ENCODE measurements around the gene DNAH14. TPM values are rescaled to one million over a fixed set of nuclear protein-coding genes. Genes with fewer than 3 reads are reported as not detected.
"Not testable (repeated sequence)": the region's sequence is repeated elsewhere in the genome, so short reads cannot be mapped to it uniquely, and the experiment has no call there.

DNAH14 gene
- total and polyA plus RNA-seq, 2 donors from 2014 or later: 6.6 to 25.1 TPM

DNA sequence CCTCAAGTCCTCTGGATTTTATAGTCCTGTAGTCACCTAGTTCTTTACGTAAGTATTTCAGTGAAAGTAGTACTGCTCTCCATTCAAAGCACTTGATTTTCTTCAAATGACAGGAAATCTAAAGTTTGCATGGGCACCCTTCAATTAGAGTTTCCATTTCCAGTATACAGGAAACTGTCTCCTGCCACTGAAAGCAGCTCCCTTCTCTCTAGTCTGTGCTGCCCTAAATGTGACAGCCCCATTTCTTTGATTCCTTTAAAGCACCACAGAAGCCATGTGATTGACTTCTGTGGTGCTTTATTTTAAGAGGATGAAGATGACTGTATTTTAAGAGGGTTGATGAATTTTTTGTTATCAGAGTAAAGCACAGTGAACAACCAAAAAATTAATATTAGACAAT is 226.1 kb downstream of the DNAH14 start:
- no peaks in the 10 kb centered on the region for H3K4me1 ChIP-seq (ENCODE audit: control insufficient read depth in 2 of 3, insufficient read depth in 2 of 3, low read depth in 1 of 3, low read length in 3 of 3)
- intact Hi-C loops (cut with DNase I): no loop called here
- FAIRE-seq (no peak), DNase-seq (no peak)
- no peaks in the 10 kb centered on the region for H3K27me3 ChIP-seq (ENCODE audit: control insufficient read depth, insufficient read depth, low read length)
- no peak overlapping the region for H3K9ac ChIP-seq (ENCODE audit: low read length in 3 of 3)
- no peak for TF ChIP-seq CTCF (IDR thresholded peaks at IDR 0.05; ENCODE audit: borderline replicate concordance, extremely low read depth, insufficient read depth)
- no peak overlapping the region for H3K4me3 ChIP-seq (ENCODE audit: low read length in 3 of 3)
- no peaks in the 10 kb centered on the region for H3K36me3 ChIP-seq (ENCODE audit: control insufficient read depth in 2 of 3, insufficient read depth in 3 of 3, low read length in 3 of 3)
- H3K27ac ChIP-seq (ENCODE audit: low read depth in 2 of 2, low read length in 2 of 2): no peak overlapping the region
- H3K9me3 ChIP-seq (ENCODE audit: control insufficient read depth in 2 of 3, insufficient read depth in 1 of 3, low read length in 3 of 3): no peaks in the 10 kb centered on the region

GRCh38 chr1:225156254-225156653 is 226.8 kb downstream of the DNAH14 start:
- intact Hi-C loops (cut with DNase I): no loop called here
- Histone ChIP-seq H3K9me3 (ENCODE audit: control insufficient read depth in 2 of 3, insufficient read depth in 1 of 3, low read length in 3 of 3) (no peaks in the 10 kb centered on the region), H3K27ac (ENCODE audit: low read depth in 2 of 2, low read length in 2 of 2) (no peak overlapping the region), H3K9ac (ENCODE audit: low read length in 3 of 3) (no peak overlapping the region), H3K36me3 (ENCODE audit: control insufficient read depth in 2 of 3, insufficient read depth in 3 of 3, low read length in 3 of 3) (no peaks in the 10 kb centered on the region), H3K4me3 (ENCODE audit: low read length in 3 of 3) (no peak overlapping the region), H3K27me3 (ENCODE audit: control insufficient read depth, insufficient read depth, low read length) (no peaks in the 10 kb centered on the region), H3K4me1 (ENCODE audit: control insufficient read depth in 2 of 3, insufficient read depth in 2 of 3, low read depth in 1 of 3, low read length in 3 of 3) (no peaks in the 10 kb centered on the region)
- no peak for TF ChIP-seq CTCF (IDR thresholded peaks at IDR 0.05; ENCODE audit: borderline replicate concordance, extremely low read depth, insufficient read depth)
- FAIRE-seq (no peak), DNase-seq (no peak)

- intact Hi-C loops (cut with DNase I): no loop called here
- no peak for FAIRE-seq
- TF ChIP-seq CTCF (IDR thresholded peaks at IDR 0.05; ENCODE audit: borderline replicate concordance, extremely low read depth, insufficient read depth): no peak
Measured at GRCh38 chr1:225158291-225158690, 228.8 kb downstream of the DNAH14 start.

DNA sequence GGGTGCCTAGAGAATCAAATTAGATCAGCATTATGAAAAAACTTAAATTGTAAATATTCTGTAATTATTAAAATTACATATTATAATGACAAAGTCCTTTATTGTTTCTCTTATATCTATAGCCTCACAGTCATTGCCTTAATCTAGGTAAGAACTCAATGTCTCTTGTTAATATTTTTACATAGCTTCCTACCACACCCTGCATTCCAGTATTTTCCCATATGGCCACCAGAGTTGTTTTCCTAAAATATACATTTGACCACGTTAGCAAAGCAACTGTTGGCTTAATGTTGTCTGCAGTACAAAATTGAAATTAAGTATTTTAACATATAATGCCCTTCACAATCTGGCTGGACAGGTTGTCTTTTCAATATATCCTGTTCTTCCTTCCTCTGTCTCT is 230.3 kb downstream of the DNAH14 start:
- Histone ChIP-seq H3K27ac (ENCODE audit: low read depth in 2 of 2, low read length in 2 of 2) (no peak overlapping the region), H3K4me3 (ENCODE audit: low read length in 3 of 3) (no peak overlapping the region), H3K36me3 (ENCODE audit: control insufficient read depth in 2 of 3, insufficient read depth in 3 of 3, low read length in 3 of 3) (no peaks in the 10 kb centered on the region), H3K27me3 (ENCODE audit: control insufficient read depth, insufficient read depth, low read length) (no peaks in the 10 kb centered on the region), H3K4me1 (ENCODE audit: control insufficient read depth in 2 of 3, insufficient read depth in 2 of 3, low read depth in 1 of 3, low read length in 3 of 3) (no peaks in the 10 kb centered on the region), H3K9me3 (ENCODE audit: control insufficient read depth in 2 of 3, insufficient read depth in 1 of 3, low read length in 3 of 3) (no peaks in the 10 kb centered on the region), H3K9ac (ENCODE audit: low read length in 3 of 3) (no peak overlapping the region)
- FAIRE-seq (no peak), DNase-seq (no peak)
- no peak for TF ChIP-seq CTCF (IDR thresholded peaks at IDR 0.05; ENCODE audit: borderline replicate concordance, extremely low read depth, insufficient read depth)
- intact Hi-C loops (cut with DNase I): no loop called here

More at GRCh38 chr1:225158291-225158690, 228.8 kb downstream of the DNAH14 start:
- Histone ChIP-seq H3K9ac (ENCODE audit: low read length in 3 of 3) (no peak overlapping the region), H3K27me3 (ENCODE audit: control insufficient read depth, insufficient read depth, low read length) (no peaks in the 10 kb centered on the region), H3K36me3 (ENCODE audit: control insufficient read depth in 2 of 3, insufficient read depth in 3 of 3, low read length in 3 of 3) (no peaks in the 10 kb centered on the region), H3K27ac (ENCODE audit: low read depth in 2 of 2, low read length in 2 of 2) (no peak overlapping the region), H3K9me3 (ENCODE audit: control insufficient read depth in 2 of 3, insufficient read depth in 1 of 3, low read length in 3 of 3) (no peaks in the 10 kb centered on the region), H3K4me1 (ENCODE audit: control insufficient read depth in 2 of 3, insufficient read depth in 2 of 3, low read depth in 1 of 3, low read length in 3 of 3) (no peaks in the 10 kb centered on the region), H3K4me3 (ENCODE audit: low read length in 3 of 3) (no peak overlapping the region)
- DNase-seq: no peak

DNA sequence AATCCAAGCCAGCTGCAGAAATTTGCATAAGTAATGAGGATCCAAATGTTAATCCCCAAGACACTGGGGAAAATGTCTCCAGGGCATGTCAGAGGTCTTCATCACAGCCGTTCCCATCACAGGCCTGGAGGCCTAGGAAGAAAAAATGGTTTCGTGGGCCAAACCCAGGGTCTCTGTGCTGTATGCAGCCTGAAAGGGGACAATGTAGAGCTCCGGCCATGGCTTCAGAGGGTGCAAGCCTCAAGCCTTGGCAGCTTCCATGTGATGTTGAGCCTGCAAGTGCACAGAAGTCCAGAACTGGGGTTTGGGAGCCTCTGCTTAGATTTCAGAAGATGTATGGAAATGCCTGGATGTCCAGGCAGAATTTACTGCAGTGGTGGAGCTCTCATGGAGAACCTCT is 247.9 kb downstream of the DNAH14 start:
- not testable (repeated sequence) for FAIRE-seq; H3K27me3 ChIP-seq (ENCODE audit: control insufficient read depth, insufficient read depth, low read length)

More for the DNA sequence above, 247.9 kb downstream of the DNAH14 start:
- H3K27ac ChIP-seq (ENCODE audit: low read depth in 2 of 2, low read length in 2 of 2); H3K4me1 ChIP-seq (ENCODE audit: control insufficient read depth in 2 of 3, insufficient read depth in 2 of 3, low read depth in 1 of 3, low read length in 3 of 3); H3K4me3 ChIP-seq (ENCODE audit: low read length in 3 of 3); H3K9ac ChIP-seq (ENCODE audit: low read length in 3 of 3); intact Hi-C loops (cut with DNase I); H3K36me3 ChIP-seq (ENCODE audit: control insufficient read depth in 2 of 3, insufficient read depth in 3 of 3, low read length in 3 of 3); DNase-seq: not testable (repeated sequence)
- H3K9me3 ChIP-seq (ENCODE audit: control insufficient read depth in 2 of 3, insufficient read depth in 1 of 3, low read length in 3 of 3): peaks cover 0 to 26% (median 0%) of the 10 kb centered on the region in 3 donors
